Spleen (tissue), 7 donors: ENCODE data around the gene TM9SF3.

Source experiments
- POLR2A ChIP-seq, 3 donors: fragments of 450-650 bp; IDR thresholded peaks; one replicate each; pipeline ENCODE4 v1.5.1; 2017; ENCODE audit warnings: antibody characterized with exemption in 3 of 3, mild to moderate bottlenecking in 1 of 3
- POLR2AphosphoS5 ChIP-seq, 3 donors: sonication (generic); formaldehyde crosslinking; IDR thresholded peaks; one replicate each; pipeline ENCODE4 v1.5.1; 2017; ENCODE audit warnings: antibody characterized with exemption in 3 of 3
- TF ChIP-seq, protein P1 (sequence below), 11 experiments: fragments of 200-600 bp in 7 of 11; fragments of 450-650 bp in 4 of 11; sonication (generic) in 4 of 11; IDR thresholded peaks in 8 of 11; conservative IDR thresholded peaks in 3 of 11; 1 replicate in 7 of 11; 2 replicates in 4 of 11; pipeline versions ENCODE4 v1.4.0 to v1.8.0; 2016 to 2021; ENCODE audit warnings: antibody characterized with exemption in 11 of 11, inconsistent platforms in 4 of 11, mild to moderate bottlenecking in 1 of 11
- donor health status: DM: no; HTN: no; CAD: no; lungs with moderate emphysema.
- donor health status: DM: no; HTN: no; CAD: no.
- donor health status: DM: no; HTN: no; CAD: no.

DNA sequence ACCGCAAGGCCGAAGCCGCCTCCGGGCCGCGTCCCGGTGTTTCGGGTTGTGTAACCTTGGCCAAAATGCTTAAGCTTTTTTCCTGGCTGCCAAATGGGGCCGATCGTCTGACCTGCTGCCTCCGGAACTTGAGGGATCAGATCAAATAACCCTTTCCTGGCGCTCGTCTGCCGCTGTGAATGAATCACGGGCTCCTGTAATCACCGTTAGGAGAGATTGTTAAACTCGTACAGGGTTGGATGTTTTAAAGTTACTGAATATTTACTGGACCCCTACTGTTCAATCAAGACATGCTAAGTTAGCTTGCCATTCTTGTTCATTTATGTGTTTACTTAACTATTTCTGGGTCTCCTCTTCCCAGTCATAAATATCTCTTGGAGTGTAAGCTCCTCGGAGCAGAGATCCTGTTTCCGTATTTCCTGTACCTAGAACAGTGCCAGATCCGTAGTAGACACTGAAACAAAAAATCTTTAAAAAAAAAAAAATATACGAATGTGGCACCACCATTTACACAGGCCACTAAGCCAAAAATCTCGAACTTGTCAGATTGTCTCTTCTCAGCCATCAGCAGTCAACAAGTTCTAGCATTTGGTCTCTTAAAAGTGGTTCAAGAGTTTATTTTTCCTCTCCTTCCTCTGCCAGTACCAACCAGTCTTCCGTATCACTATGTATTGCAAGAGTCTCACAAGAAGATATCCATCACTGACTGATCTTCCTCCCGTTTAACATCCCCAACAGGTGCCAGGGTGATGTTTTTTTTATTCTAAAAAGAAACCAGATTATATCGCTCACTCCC lies 650 bp upstream of the TM9SF3 start:
- TF ChIP-seq, protein P1, sequence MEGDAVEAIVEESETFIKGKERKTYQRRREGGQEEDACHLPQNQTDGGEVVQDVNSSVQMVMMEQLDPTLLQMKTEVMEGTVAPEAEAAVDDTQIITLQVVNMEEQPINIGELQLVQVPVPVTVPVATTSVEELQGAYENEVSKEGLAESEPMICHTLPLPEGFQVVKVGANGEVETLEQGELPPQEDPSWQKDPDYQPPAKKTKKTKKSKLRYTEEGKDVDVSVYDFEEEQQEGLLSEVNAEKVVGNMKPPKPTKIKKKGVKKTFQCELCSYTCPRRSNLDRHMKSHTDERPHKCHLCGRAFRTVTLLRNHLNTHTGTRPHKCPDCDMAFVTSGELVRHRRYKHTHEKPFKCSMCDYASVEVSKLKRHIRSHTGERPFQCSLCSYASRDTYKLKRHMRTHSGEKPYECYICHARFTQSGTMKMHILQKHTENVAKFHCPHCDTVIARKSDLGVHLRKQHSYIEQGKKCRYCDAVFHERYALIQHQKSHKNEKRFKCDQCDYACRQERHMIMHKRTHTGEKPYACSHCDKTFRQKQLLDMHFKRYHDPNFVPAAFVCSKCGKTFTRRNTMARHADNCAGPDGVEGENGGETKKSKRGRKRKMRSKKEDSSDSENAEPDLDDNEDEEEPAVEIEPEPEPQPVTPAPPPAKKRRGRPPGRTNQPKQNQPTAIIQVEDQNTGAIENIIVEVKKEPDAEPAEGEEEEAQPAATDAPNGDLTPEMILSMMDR (IDR thresholded peaks at IDR 0.05 in 8 of 11, conservative IDR thresholded peaks at IDR 0.05 in 3 of 11): peak in 2 of 11 experiments; percentile 0 to 5
- TF ChIP-seq POLR2A (IDR thresholded peaks at IDR 0.05): no peak
- no peak for TF ChIP-seq POLR2AphosphoS5 (IDR thresholded peaks at IDR 0.05)
